Thoracic aorta (tissue), 2 donors: ENCODE data around the gene PHLDA2. TPM values are rescaled to one million over a fixed set of nuclear protein-coding genes. Genes with fewer than 3 reads are reported as not detected.

ENCODE experiments used
- ATAC-seq: fragments of 150-250 bp; one replicate; pipeline ENCODE4 v1.8.0; 2017; ENCODE audit warnings: low read depth; ENCODE audit not compliant: insufficient number of reproducible peaks, low FRiP score
- DNase-seq: peaks from one replicate; pipeline ENCODE4 v3.0.0-alpha.2; 2020; ENCODE audit warnings: low spot score
- H3K27ac ChIP-seq, 2 donors: fragments of 200-600 bp; sonication (generic); 1 replicate in 1 of 2; 2 replicates in 1 of 2; pipeline ENCODE4 v1.5.1; 2016; ENCODE audit warnings: mild to moderate bottlenecking in 2 of 2, moderate library complexity in 2 of 2
- H3K27me3 ChIP-seq: fragments of 200-600 bp; sonication (generic); replicated peaks from 2 replicates; pipeline ENCODE4 v1.6.0; 2016; ENCODE audit warnings: mild to moderate bottlenecking; ENCODE audit not compliant: insufficient read depth
- H3K36me3 ChIP-seq: fragments of 200-600 bp; sonication (generic); one replicate; pipeline ENCODE4 v1.5.1; 2016
- H3K4me1 ChIP-seq, 2 donors: fragments of 200-600 bp; sonication (generic); 1 replicate in 1 of 2; 2 replicates in 1 of 2; pipeline versions ENCODE4 v1.5.1 to v1.6.0; 2016; ENCODE audit warnings: low read depth in 2 of 2, mild to moderate bottlenecking in 1 of 2; ENCODE audit not compliant: control insufficient read depth in 1 of 2
- H3K4me3 ChIP-seq: fragments of 200-600 bp; sonication (generic); 2 replicates; pipeline ENCODE4 v1.5.1; 2016; ENCODE audit warnings: mild to moderate bottlenecking
- H3K9me3 ChIP-seq: fragments of 200-600 bp; sonication (generic); 2 replicates; pipeline ENCODE4 v1.5.1; 2016
- CTCF ChIP-seq: fragments of 200-600 bp; sonication (generic); IDR thresholded peaks from one replicate; pipeline ENCODE4 v1.5.1; 2019; ENCODE audit warnings: antibody characterized with exemption
- total RNA-seq, 2 donors: library from RNA; depleted of rRNA; stranded (reverse); fragments of >200 nt; gene quantifications; one replicate each; pipeline versions ENCODE4 v1.1.0 to v1.2.3, GENCODE V29; 2016

The PHLDA2 gene
- total RNA-seq, 2 donors from 2014 or later, result 14.4 to 21.3 TPM

GRCh38 chr11:2886936-2887335 lies 42.3 kb downstream of the PHLDA2 start:
- Histone ChIP-seq H3K27ac (peak overlapping the region in 1 of 2 donors; percentile 50), H3K36me3 (no peaks in the 10 kb centered on the region), H3K27me3 (no peaks in the 10 kb centered on the region), H3K9me3 (no peaks in the 10 kb centered on the region), H3K4me1 (peaks cover 13 to 31% of the 10 kb centered on the region in 2 donors), H3K4me3 (no peak overlapping the region)
- no peak for TF ChIP-seq CTCF
- no peak for ATAC-seq
- DNase-seq, result no peak

- peak overlapping the region; percentile 98 for H3K4me3 ChIP-seq
- peak overlapping the region; percentile 50 to 58 for H3K27ac ChIP-seq
- DNase-seq, result no peak
- H3K4me1 ChIP-seq, result peaks cover 8 to 27% of the 10 kb centered on the region in 2 donors
- no peak for TF ChIP-seq CTCF
- ATAC-seq, result no peak
- H3K9me3 ChIP-seq, result no peaks in the 10 kb centered on the region
- H3K27me3 ChIP-seq, result no peaks in the 10 kb centered on the region
- no peaks in the 10 kb centered on the region for H3K36me3 ChIP-seq
Measured at GRCh38 chr11:2886191-2886894, 42.9 kb downstream of the PHLDA2 start.

GRCh38 chr11:2885678-2886081 lies 43.5 kb downstream of the PHLDA2 start, which contains the start of gene CDKN1C:
TSS of gene CDKN1C (minus strand) at chr11:2885775. CDS start at chr11:2885456, 319 bp downstream.
- ATAC-seq, result peak; percentile 54
- Histone ChIP-seq H3K4me1 (peaks cover 8 to 20% of the 10 kb centered on the region in 2 donors), H3K36me3 (no peaks in the 10 kb centered on the region), H3K27ac (peak within 1 kb of the TSS; percentile 58 to 81), H3K4me3 (peak within 1 kb of the TSS; percentile 98), H3K27me3 (no peaks in the 10 kb centered on the region), H3K9me3 (no peaks in the 10 kb centered on the region)
- peak; percentile 42 for DNase-seq
- no peak for TF ChIP-seq CTCF

GRCh38 chr11:2885017-2885677 lies 44.1 kb downstream of the PHLDA2 start:
- DNase-seq (no peak), ATAC-seq (no peak)
- Histone ChIP-seq H3K27me3 (no peaks in the 10 kb centered on the region), H3K36me3 (no peaks in the 10 kb centered on the region), H3K4me1 (peaks cover 8 to 18% of the 10 kb centered on the region in 2 donors), H3K27ac (peak overlapping the region; percentile 36 to 77), H3K9me3 (no peaks in the 10 kb centered on the region), H3K4me3 (peak overlapping the region; percentile 98)
- TF ChIP-seq CTCF, result peak; percentile 23
